GM18867 (cell line): ENCODE data around the gene PCIF1.

Source experiments
- ATAC-seq: cut with Tn5 transposase; IDR thresholded peaks from one replicate; pipeline ENCODE4 v1.9.1; 2021; ENCODE audit warnings: mild to moderate bottlenecking, moderate library complexity; ENCODE audit not compliant: unreplicated experiment

PCIF1 gene

GRCh38 chr20:45964006-45964400 lies 29.5 kb downstream of the PCIF1 start:
- ATAC-seq = no peak

DNA sequence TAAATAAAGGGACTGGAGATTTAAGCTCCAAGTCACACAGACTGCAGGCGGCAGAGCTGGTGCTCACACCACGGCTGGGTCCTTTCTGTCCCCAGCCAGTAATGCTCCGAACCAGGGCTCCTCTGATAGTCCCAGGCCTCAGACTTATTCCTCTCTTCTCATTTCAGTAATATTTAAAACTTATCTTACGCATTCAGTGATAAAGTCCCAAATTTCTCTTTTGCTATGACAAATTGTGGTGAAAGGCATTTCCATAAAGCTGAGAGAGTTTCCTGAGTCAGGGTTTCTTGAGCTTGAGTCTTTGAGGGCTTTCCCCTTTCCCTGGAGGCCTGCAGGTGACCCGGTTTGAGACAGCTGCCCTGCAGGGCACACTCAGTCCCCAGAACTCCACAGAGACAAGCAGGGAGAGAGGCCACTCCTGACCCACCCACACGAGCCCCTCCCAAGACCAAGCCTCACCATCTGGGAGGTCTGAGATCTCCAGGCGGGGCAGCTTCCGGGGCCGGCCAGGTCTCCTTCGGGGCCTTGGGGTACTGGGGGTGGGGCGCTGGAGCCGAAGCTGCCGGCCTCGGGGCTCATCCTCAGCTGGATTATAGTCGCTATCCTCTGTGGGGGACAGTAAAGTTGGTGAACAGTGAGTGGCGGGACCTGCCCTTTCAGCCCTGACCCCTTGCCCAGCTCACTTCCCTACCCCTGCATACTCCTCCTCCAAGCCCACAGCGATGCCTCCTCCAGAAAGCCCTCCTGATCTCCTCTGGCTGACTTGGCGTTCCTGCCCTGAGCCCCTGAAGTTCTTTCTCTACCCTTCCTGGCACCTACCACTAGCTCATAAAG lies 30.9 kb downstream of the PCIF1 start:
- ATAC-seq = no peak

DNA sequence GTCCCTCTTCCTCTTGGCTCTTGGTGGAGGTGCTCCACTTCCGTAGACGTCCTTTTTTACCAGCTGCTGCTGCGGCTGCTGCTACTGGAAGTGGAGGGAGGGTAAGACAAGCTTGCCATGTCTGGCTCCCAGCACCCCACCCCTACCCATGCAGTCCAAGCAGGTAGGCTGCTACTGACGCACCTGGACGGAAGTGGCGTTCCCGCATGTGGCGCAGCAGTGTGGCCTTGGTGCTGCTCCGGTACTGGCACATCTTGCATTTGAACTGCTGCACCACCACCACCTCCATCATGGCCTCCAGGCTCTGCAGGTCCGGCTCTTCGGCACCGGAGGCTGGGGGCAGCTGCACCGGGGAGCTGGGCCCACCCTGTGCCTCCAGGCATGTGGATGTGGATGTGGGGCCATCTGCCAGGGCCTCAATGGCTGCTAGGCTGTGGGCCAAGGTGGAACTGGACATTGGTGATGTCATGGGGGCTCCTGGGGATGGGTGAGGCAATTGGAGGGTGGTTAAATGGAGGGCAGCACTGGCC lies 33.1 kb downstream of the PCIF1 start:
- no peak for ATAC-seq

DNA sequence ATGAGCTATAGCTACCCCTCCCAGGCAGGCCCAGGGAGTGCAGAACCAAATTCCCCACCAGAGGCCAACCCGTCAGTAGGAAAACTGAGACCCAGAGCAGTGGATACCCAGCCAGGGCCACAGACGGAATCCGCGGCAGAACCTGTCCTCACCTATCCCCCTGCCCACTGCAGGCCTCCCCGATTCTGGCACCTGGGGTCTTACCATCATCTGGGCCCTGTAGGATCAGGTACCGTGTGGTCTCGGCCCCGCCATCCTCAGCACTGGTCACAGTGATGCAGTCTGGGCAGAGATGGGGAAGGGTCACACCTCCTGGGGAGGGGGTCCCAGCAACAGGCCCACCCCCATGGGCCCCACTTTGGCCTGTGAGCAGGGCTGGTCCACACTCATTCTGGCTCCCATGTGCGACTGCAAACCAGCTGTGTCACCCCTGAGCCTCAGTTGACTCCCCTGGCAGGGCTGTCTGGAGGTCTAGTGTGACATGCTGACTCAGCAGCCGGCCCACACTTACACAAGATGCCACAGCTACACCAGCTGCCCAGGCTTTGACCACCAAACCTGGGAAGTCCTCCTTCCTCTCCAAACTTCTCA lies 33.7 kb downstream of the PCIF1 start:
- no peak for ATAC-seq

GRCh38 chr20:45968801-45969711 lies 34.6 kb downstream of the PCIF1 start:
- no peak for ATAC-seq

GRCh38 chr20:45969712-45970634 lies 35.5 kb downstream of the PCIF1 start:
- ATAC-seq = no peak

DNA sequence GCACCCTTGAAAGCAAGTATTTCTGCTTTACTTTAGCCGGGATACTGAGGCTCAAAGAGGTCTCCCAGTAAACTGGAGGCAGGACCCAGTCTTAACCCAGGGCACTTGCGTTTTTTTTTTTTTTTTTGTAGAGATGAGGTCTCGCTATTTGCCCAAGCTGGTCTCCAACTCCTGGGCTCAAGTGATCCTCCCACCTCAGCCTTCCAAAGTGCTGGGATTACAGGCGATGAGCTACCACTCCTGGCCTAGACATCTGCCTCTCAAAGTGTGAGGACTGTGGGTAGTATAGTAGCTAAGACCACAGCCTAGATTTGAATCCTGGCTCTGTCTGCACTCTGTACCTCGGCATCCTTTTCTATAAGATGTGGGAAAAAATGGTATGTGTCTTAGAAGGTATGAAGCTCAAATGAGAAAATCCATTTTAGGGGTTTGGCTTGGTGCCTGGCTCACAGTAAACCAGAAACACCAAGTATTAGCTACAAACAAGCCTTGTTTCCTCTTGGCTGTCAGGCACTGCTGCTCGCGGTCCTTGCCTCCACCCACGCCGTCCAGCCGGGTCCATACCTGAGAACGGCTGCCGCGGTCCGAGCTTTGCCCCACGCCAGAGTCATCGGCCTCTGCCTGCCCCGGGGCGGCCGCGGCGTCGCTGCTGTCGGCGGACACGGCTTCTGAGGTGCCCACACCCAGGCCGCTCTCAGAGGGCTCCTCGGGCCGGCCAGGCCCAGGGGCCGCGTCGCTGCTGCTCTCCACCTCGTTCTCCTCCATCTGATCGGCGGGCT lies 36.4 kb downstream of the PCIF1 start:
- ATAC-seq = peak; percentile 7

DNA sequence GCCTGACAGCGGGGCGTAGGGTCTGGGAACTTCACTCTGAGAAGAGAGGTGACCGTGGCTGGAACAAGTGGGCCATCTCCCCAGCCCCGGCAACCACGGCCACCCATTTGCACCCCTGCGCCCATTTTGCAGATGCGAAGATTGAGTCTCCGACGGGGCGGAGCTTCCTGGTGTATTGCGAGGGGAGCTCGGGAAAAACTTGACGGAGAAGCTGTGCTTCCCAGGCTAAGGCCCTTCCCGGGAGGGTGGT lies 36.9 kb downstream of the PCIF1 start:
- ATAC-seq = peak; percentile 24

DNA sequence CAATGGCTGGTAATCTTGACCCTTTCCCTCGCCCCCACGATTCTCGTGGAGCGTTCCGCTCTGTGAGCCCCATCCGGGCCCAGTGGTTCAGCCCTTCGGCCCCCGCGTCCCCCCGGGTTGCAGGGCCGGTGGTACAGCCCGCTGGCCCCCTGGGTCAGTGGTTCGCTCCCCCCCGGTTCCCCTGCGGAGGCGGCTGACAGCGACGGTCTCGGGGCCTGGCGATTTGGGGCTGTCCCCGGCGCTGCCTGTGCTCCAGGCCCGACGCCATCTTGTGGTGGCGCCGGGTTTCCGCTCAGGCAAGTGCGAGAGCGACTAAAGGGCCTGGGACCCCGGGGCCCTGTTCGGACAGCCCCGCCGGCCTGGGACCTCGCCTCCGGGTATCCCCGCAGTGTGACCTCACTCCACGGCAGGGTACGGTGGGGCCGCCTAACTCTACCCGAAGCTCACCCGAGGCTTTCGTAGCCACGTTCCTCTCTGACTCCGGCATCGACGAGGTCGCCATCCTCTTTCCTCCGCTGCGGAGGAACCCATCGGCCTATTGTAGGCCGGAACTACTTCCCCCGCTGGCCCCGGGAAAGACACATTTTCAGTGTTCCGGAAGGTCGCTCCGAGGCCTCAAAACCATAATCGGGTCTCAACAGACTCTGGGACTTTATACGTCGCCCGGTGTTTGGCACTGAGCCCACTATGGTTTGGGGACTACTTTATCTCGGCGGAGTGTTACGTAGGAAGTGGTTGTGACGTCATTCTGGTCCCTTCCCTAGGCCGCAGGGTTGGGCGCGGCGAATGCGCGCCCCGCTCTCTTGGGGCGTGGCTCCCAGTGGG lies 37.4 kb downstream of the PCIF1 start, which contains the start of gene ZNF335:
Gene ZNF335, minus strand, starts transcription at position 529 of the 825 bp plus-strand sequence. CDS start 793 bp downstream, outside the sequence.
- peak; percentile 72 for ATAC-seq

- no peak for ATAC-seq
These were observed 38.2 kb downstream of the PCIF1 start for GRCh38 chr20:45972500-45973183.

- no peak for ATAC-seq
These were observed 40.5 kb downstream of the PCIF1 start for GRCh38 chr20:45974896-45975565.

DNA sequence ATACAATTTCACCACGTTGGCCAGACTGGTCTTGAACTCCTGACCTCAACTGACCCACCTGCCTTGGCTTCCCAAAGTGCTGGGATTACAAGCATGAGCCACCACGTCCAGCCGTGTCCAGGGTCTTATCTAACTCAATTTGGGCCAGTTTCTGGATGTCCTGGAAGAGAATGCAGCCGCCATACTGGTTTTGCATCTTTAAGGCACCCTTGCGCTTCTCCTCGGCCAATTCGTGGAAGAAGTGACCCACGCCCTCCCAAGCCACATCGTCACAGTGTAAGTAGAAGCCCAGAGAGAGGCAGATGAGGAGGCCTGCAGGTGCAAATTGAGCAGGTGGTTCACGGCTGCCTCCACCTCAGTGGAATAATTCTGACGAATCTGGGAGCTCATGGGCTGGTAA lies 41.2 kb downstream of the PCIF1 start:
- no peak for ATAC-seq

GRCh38 chr20:45976086-45976485 lies 41.6 kb downstream of the PCIF1 start:
- ATAC-seq = no peak

DNA sequence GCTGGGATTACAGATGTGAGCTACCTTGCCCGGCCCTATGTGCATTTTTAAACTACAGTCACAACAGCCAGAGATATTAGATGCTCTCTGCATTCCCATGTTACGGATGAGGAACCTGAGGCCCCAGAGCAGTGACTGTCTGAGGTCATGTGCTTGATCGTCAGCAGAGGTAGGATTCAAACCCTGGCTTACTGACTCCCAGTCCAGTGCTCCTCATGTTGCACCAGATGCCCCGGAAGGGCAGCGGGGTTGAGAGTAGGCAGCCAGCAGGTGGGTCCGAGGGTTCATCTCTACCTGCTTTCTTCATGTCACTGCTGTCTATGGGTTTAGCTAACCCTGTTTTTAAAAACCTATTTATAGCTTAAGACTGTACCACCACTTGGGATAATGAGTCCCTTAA lies 46.8 kb downstream of the PCIF1 start:
- no peak for ATAC-seq

DNA sequence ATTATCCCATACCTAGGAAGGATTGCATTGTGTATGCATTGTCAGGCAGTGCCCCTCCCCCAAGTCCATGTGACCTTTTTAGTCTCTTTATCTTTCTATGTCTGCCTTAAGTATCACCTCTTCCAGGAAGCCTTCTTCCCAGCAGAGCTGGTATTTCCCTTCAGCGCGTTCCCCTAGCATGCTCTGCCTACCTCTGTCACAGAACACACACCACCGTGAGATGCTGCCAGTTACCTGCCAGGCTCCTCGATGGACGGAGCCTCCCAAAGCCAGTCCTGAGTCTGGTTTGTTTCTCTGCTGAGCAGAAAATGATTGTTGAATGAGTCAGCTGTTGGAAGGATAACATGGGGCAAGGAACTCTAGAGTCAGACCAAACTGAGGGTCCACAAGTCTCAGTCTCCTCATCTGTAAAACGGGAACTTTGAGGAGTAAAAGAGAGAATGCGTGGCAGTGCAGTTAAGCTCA lies 48.8 kb downstream of the PCIF1 start:
- no peak for ATAC-seq

DNA sequence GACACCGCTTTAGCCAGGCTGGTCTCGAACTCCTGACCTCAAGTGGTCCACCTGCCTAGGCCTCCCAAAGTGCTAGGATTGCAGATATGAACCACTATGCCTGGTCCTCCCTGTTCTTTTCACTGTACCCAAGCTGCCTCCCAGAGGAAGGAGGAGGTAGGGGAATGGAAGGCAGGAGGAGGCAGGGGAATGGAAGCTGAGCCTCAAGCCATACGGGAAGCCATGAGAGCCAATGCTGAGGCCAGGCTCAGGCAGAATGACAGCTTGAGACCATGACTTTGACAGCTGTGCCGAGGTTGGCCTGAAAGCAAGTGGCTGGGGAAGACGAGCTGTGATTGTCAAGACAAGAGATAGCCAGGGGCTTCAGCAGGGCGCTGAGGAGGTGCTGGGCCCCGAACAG lies 51.1 kb downstream of the PCIF1 start:
- no peak for ATAC-seq

DNA sequence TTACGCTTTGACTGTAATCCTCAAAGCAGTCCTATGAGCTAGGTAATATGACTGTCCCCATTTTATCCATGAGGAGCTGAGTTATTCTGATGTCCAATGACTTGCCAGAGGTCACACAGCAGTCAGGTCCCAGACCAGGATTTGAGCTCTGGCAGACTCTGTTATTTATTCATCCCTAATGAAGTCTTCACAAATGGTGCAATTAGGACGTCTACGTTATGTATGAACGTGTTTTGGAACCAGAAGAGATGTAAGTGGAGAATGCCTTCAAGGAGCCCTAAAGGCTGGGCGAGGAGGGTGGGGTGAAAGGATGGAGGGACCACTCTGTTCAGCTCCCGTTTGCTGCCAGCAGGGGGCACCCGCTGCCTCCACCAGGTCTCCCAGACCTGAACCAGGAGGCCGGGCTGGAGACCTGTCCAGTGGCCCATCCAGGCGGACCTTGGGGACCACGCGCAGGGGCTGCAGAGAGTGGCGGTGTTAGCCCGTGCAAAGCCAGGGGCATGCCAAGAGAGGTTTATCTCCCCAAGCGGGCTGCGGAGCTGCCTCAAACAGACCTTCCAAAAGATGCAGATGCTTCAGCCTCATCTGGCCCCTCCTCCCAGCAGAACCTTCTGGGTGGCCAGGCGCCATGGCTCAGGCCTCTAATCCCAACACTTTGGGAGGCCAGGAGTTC lies 52.8 kb downstream of the PCIF1 start:
- peak; percentile 41 for ATAC-seq
